NB4 (cell line): ENCODE measurements around the gene CXXC5.

Experiments
- DNase-seq: peaks from one replicate; pipeline ENCODE4 v3.0.0; 2010; ENCODE audit warnings: low read depth
- H3K4me3 ChIP-seq: one replicate; pipeline ENCODE4 v1.5.1; 2011; ENCODE audit warnings: mild to moderate bottlenecking, low read depth, low read length, moderate library complexity
- MYC ChIP-seq: IDR thresholded peaks from 2 replicates; pipeline ENCODE4 v1.6.1; 2011; ENCODE audit warnings: low read depth, low read length
- POLR2A ChIP-seq: IDR thresholded peaks from 2 replicates; pipeline ENCODE4 v1.6.1; 2011; ENCODE audit warnings: mild to moderate bottlenecking; ENCODE audit not compliant: insufficient read length; ENCODE audit errors: extremely low read depth
- TF ChIP-seq, protein P1 (sequence below): IDR thresholded peaks from one replicate; pipeline ENCODE4 v1.5.1; 2012; ENCODE audit warnings: low read depth, low read length
- TF ChIP-seq, protein P2 (sequence below): IDR thresholded peaks from 2 replicates; pipeline ENCODE4 v1.6.1; 2011; ENCODE audit warnings: low read depth, low read length

CXXC5 gene

GRCh38 chr5:139731281-139731680 is 83.1 kb downstream of the CXXC5 start:
- no peak overlapping the region for H3K4me3 ChIP-seq
- TF ChIP-seq, protein P1, sequence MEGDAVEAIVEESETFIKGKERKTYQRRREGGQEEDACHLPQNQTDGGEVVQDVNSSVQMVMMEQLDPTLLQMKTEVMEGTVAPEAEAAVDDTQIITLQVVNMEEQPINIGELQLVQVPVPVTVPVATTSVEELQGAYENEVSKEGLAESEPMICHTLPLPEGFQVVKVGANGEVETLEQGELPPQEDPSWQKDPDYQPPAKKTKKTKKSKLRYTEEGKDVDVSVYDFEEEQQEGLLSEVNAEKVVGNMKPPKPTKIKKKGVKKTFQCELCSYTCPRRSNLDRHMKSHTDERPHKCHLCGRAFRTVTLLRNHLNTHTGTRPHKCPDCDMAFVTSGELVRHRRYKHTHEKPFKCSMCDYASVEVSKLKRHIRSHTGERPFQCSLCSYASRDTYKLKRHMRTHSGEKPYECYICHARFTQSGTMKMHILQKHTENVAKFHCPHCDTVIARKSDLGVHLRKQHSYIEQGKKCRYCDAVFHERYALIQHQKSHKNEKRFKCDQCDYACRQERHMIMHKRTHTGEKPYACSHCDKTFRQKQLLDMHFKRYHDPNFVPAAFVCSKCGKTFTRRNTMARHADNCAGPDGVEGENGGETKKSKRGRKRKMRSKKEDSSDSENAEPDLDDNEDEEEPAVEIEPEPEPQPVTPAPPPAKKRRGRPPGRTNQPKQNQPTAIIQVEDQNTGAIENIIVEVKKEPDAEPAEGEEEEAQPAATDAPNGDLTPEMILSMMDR, result no peak
- TF ChIP-seq, protein P2, sequence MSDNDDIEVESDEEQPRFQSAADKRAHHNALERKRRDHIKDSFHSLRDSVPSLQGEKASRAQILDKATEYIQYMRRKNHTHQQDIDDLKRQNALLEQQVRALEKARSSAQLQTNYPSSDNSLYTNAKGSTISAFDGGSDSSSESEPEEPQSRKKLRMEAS, result no peak
- TF ChIP-seq POLR2A (no peak), MYC (no peak)
- no peak for DNase-seq

- TF ChIP-seq, protein P2, result no peak
- no peak for DNase-seq
- no peak overlapping the region for H3K4me3 ChIP-seq
Measured at GRCh38 chr5:139732019-139732418, 83.9 kb downstream of the CXXC5 start.

DNA sequence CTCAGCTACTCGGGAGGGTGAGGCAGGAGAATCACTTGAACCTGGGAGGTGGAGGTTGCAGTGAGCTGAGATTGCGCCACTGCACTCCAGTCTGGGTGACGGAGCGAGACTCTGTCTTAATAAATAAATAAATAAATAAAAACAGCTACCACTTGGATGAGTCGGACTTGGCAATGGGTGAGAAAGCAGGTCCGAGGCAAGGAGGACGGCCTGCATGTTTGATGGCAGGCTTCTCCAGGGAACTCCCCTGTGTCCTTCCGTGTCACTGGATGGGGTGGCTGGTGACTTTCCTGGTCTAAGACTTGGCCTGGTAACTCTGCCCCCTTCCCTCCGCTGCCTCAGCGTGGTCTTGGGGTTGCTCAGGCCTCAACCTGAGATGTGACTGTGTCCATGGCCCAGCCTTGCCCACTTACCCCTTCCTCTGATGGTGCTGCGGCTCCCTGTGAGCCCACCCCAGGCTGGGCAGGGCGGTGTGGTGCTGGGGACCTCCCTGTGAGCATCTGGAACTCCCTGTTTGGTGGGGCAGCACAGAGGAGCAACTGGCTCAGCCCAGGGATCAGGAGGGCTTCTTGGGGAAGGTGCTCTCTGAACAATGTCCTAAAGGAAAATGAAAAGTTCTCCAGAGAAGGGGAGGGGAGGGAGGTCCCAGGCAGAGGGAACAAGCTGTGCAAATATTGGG is 85.0 kb downstream of the CXXC5 start:
- no peak overlapping the region for H3K4me3 ChIP-seq
- no peak for DNase-seq
- TF ChIP-seq, protein P1, result no peak
- no peak for TF ChIP-seq POLR2A
- TF ChIP-seq MYC, result no peak
- TF ChIP-seq, protein P2, result no peak
